Adipocyte (in vitro differentiated cells): ENCODE data around the gene MRAP.

Experiments
- DNase-seq: peaks from one replicate; pipeline ENCODE4 v3.0.0-alpha.2; 2015; ENCODE audit warnings: low read depth
- H3K27me3 ChIP-seq: replicated peaks from 2 replicates; pipeline ENCODE4 v1.7.0; 2013; ENCODE audit warnings: mild to moderate bottlenecking, low read length, moderate library complexity; ENCODE audit not compliant: control insufficient read depth, insufficient read depth
- H3K36me3 ChIP-seq: 2 replicates; pipeline ENCODE4 v1.7.0; 2013; ENCODE audit warnings: low read length, mild to moderate bottlenecking, moderate library complexity; ENCODE audit not compliant: control insufficient read depth, insufficient read depth, severe bottlenecking
- H3K4me1 ChIP-seq: 2 replicates; pipeline ENCODE4 v1.7.0; 2013; ENCODE audit warnings: mild to moderate bottlenecking, low read length, moderate library complexity; ENCODE audit not compliant: control insufficient read depth, insufficient read depth
- H3K4me3 ChIP-seq: 2 replicates; pipeline ENCODE4 v1.7.0; 2013; ENCODE audit warnings: mild to moderate bottlenecking, low read length, moderate library complexity
- H3K9ac ChIP-seq: 2 replicates; pipeline ENCODE4 v1.7.0; 2013; ENCODE audit warnings: mild to moderate bottlenecking, low read length, moderate library complexity
- H3K9me3 ChIP-seq: 2 replicates; pipeline ENCODE4 v1.7.0; 2013; ENCODE audit warnings: mild to moderate bottlenecking, low read length, moderate library complexity; ENCODE audit not compliant: control insufficient read depth

Gene MRAP

DNA sequence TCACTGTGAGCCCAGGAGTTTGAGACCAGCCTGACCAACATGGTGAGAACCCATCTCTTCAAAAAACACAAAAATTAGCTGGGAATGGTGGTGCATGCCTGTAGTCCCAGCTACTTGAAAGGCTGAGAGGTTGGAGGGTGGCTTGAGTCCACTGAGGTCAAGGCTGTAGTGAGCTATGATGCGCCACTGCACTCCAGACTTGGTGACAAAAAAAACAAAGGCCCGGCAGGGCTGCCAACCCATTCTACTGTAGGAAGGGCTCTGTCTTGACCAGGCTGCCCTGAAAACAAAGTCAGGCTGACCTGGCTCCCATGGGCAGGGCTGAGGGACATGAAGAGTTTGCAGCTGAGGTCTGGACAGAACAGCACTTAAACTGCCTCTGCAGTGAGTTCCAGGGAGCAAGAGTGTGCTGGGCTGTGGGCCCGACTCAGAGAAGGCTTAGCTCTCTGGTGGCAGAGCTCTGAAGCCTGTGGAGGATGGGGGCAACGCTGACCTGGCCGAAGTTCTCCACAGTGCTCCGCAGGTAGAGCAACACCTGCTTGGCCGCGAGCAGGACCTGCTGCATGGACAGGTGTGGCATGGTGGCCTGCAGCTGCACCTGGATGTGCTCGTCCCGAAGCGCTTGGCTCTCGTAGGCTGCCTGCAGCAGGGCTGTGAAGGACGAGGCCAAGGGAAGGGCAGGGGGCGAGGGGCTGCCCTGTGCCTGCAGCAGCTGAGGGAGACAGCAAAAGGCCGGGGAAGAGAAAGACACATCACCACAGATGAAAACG lies 51.7 kb downstream of the MRAP start:
- Histone ChIP-seq H3K36me3 (peaks cover 100% of the 10 kb centered on the region), H3K4me1 (peaks cover 8% of the 10 kb centered on the region), H3K9me3 (no peaks in the 10 kb centered on the region), H3K9ac (no peak overlapping the region), H3K4me3 (no peak overlapping the region), H3K27me3 (no peaks in the 10 kb centered on the region)
- no peak for DNase-seq

DNA sequence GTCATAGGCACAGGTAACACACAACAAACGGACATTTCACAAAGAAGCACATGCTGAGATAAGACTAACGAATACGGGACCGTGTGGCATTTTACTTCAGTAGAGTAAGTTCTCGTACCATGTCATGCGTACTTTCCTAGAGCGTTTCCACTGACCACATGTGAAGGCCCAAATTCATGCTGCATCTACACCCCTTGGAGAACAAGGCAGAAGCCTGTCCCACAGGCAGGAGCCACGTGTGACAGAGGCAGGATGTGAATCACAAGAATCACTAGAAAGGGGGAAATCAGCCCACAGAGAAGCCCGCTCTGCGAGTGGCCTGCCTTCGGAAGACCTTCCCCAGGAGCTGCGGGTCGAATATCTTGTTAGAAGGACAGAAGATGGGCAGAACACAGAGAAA lies 52.3 kb downstream of the MRAP start:
- Histone ChIP-seq H3K4me1 (peaks cover 9% of the 10 kb centered on the region), H3K27me3 (no peaks in the 10 kb centered on the region), H3K4me3 (no peak overlapping the region), H3K9me3 (no peaks in the 10 kb centered on the region), H3K36me3 (peaks cover 100% of the 10 kb centered on the region), H3K9ac (no peak overlapping the region)
- no peak for DNase-seq

DNA sequence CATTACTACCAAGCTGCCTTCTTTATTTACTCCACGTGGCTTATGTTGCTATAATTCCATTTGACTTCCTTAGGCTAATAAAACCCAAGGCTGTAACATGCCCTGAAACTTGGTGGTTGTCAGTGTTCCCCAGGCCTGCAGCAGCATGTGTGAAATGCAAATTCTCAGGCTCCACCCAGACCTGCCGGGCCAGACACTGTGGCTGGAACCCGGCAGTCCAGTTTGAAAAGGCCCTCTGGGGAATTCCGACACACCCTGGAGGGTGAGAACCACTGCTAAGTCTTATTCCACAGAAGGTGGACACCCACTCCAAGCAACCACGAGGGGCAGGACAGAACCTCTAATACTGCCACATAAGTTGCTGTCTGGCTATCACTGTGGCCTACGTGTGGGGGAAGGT lies 52.8 kb downstream of the MRAP start:
- Histone ChIP-seq H3K27me3 (no peaks in the 10 kb centered on the region), H3K4me3 (no peak overlapping the region), H3K9me3 (no peaks in the 10 kb centered on the region), H3K4me1 (peaks cover 13% of the 10 kb centered on the region), H3K36me3 (peaks cover 100% of the 10 kb centered on the region), H3K9ac (no peak overlapping the region)
- no peak for DNase-seq

DNA sequence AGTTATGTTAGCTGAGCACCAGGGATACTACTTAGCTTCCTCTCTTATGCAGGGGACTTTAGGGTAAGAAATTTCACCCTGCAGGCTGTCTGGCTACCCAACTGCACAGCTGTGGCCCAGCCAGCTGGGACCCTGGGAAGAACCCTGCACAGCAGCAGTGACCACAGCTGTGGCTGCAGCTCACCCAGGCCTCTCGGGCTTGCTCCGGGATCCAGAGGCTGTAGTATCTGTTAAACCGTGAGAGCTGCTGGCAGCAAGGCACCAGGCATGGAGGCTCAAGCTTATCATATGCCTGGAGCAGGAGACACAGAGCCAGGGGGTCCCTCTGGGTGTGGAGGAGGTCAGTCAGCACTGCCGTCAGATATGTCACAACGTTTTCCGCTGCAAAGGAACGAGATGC lies 53.9 kb downstream of the MRAP start:
- no peak for DNase-seq
- Histone ChIP-seq H3K4me3 (no peak overlapping the region), H3K9me3 (no peaks in the 10 kb centered on the region), H3K36me3 (peaks cover 99% of the 10 kb centered on the region), H3K4me1 (peaks cover 17% of the 10 kb centered on the region), H3K27me3 (no peaks in the 10 kb centered on the region), H3K9ac (no peak overlapping the region)

DNA sequence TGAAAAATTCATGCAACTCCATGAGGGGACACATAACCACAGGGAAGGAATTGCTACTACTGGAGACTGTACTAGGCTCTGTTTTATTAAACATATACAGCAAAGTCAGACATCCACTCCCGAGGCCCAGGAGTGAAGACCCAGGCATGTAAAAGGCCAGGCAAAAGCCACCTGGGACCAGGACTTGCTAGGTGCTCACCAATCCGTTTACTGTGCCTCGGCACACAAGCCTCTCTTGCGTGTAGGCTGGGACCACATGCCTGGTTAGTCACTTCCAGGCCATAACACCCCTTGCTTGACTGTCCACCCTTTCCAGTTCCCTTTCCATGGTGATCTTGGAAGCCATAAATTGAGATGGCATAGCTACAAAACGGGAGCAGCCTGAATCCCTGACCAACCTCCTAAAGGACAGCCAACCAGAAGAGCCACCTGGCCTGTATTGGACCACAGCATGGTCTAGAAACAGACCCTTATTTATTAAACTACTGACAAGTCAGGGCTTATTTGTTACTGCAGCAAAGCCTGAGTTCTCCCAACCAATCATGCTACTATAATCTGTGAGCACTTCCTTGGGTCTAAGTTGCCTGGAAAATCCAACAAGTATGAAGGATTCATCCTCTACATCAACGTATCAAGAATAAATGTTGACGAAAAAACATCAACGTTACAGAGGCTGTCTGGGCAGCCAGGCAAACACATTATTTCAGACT lies 54.5 kb downstream of the MRAP start:
- H3K36me3 ChIP-seq, result peaks cover 98% of the 10 kb centered on the region
- peaks cover 17% of the 10 kb centered on the region for H3K4me1 ChIP-seq
- DNase-seq, result no peak
- no peak overlapping the region for H3K9ac ChIP-seq
- H3K9me3 ChIP-seq, result no peaks in the 10 kb centered on the region
- no peak overlapping the region for H3K4me3 ChIP-seq
- no peaks in the 10 kb centered on the region for H3K27me3 ChIP-seq

DNA sequence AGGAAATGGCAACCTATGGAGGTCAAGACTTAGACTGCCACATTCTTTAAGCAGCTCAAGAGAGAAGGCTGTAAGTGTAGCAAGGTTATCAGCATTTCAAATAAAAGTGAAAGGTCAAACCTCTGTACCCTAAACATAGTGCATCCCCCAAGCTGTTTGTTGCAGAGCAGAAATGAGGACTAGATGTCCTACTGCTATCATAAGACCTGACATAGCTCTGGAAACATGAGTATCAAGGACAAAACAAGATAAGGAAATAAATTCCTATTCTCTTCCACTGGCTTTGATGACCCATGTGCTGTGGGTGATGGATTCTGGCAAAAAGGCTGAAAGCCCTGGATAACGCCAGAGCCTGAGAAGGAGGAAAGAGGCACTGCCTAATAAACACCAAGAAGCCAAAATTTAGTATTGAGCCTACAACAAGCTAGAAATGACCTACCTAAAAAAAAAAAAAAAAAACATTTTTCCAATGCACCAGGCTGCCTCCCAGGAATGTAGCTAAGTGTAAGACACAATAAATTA lies 58.3 kb downstream of the MRAP start:
- Histone ChIP-seq H3K4me1 (peaks cover 23% of the 10 kb centered on the region), H3K4me3 (no peak overlapping the region), H3K9me3 (no peaks in the 10 kb centered on the region), H3K9ac (no peak overlapping the region), H3K27me3 (no peaks in the 10 kb centered on the region), H3K36me3 (peaks cover 98% of the 10 kb centered on the region)
- DNase-seq, result no peak

DNA sequence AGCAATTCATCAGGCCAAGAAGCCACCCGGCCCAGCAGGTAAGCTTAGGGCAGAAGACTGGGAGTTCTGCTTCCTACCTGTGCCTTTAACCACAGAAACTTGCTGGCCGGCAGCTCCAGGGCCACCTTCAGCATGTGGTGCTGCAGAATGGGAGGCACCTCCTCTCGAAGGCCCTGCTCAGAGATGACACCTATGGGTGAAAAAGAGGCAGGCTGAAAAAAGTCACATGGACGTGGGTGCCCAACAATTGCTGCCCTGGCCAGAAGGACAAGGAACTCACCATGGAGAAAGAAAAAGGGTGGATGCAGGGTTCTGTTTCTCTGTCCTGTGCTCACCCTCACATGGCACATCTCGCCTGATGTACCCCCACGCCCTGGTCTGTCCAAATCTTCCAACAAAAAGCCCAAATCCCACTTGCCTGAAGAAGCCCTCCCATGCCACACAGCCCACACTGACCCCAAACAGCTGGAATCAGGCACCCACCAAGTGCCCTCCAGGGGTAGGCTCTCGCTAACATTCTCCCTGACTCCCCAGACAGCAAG lies 61.1 kb downstream of the MRAP start:
- no peak overlapping the region for H3K9ac ChIP-seq
- peak; percentile 11 for DNase-seq
- no peak overlapping the region for H3K4me3 ChIP-seq
- peaks cover 18% of the 10 kb centered on the region for H3K4me1 ChIP-seq
- H3K27me3 ChIP-seq, result no peaks in the 10 kb centered on the region
- H3K36me3 ChIP-seq, result peaks cover 95% of the 10 kb centered on the region
- H3K9me3 ChIP-seq, result no peaks in the 10 kb centered on the region

DNA sequence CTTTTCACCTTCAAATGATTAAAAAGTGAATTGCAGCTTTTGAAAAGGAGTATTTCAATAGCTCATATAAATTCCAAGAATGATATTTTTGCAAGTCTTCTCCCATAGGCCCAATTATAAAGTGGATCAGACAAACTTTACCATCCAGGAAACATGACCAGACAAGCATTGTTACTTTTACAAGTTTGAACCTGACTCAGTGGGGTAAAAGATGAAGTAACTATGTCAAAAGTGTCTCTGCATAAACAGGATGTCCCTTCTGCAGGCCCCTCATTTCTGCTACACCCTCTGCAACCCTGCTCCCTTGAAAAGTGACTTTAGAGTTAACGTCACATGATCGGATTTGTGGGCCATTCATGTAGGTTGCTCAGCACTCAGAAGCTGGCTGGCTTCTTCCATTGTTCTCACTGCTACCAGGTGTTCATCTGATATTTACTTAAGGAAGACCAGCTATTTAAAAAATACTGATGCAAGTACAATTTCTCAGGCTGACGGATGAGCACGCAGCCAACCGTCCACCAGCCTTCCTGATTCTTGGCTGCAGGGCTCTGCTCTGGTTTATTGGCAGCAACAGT lies 61.8 kb downstream of the MRAP start:
- Histone ChIP-seq H3K9me3 (no peaks in the 10 kb centered on the region), H3K4me1 (peaks cover 21% of the 10 kb centered on the region), H3K9ac (no peak overlapping the region), H3K36me3 (peaks cover 94% of the 10 kb centered on the region), H3K27me3 (no peaks in the 10 kb centered on the region), H3K4me3 (no peak overlapping the region)
- no peak for DNase-seq
